WTC11 (cell line): Measurements from ENCODE around the gene VANGL2. TPM values are rescaled to one million over a fixed set of nuclear protein-coding genes. Genes with fewer than 3 reads are reported as not detected.

Experiments
- ATAC-seq: fragments of 200-7000 bp; cut with Tn5 transposase; 2 replicates; pipeline ENCODE4 v1.10.0; 2021; ENCODE audit warnings: mild to moderate bottlenecking, moderate library complexity
- CTCF ChIA-PET: fragments of 300-600 bp; sonication (Branson Sonifier 250); formaldehyde crosslinking; loops from one replicate; lab custom pipeline; 2021; ENCODE audit warnings: antibody characterized with exemption; lab: Charles Lee
- POLR2A ChIA-PET: fragments of 350-600 bp; sonication (Branson Sonifier 250); formaldehyde crosslinking; loops from one replicate; lab custom pipeline; 2021; ENCODE audit warnings: antibody characterized with exemption; lab: Charles Lee
- DNase-seq: peaks from one replicate; pipeline ENCODE4 v3.0.0; 2021; ENCODE audit warnings: low spot score
- H3K27ac Mint-ChIP-seq: 2 replicates; pipeline ENCODE4 v1.8.0; 2021; ENCODE audit warnings: mixed read lengths
- H3K27me3 Mint-ChIP-seq: 2 replicates; pipeline ENCODE4 v1.8.0; 2021; ENCODE audit warnings: low read depth, mild to moderate bottlenecking, moderate library complexity, mixed read lengths
- H3K36me3 Mint-ChIP-seq: 2 replicates; pipeline ENCODE4 v1.8.0; 2021; ENCODE audit warnings: mixed read lengths
- H3K4me1 Mint-ChIP-seq: 2 replicates; pipeline ENCODE4 v1.8.0; 2022; ENCODE audit warnings: mixed read lengths
- H3K4me3 Mint-ChIP-seq: 2 replicates; pipeline ENCODE4 v1.8.0; 2021; ENCODE audit warnings: mild to moderate bottlenecking, moderate library complexity, mixed read lengths
- H3K9me3 Mint-ChIP-seq: 2 replicates; pipeline ENCODE4 v1.8.0; 2021; ENCODE audit warnings: mixed read lengths
- AR ChIP-seq: fragments of 250-450 bp; sonication (Bioruptor Pico); IDR thresholded peaks from 2 replicates; pipeline ENCODE4 v1.9.0; 2021; ENCODE audit warnings: mild to moderate bottlenecking
- ATF1 ChIP-seq: sonication (generic); formaldehyde crosslinking; IDR thresholded peaks from 2 replicates; pipeline ENCODE4 v1.8.1; 2023; ENCODE audit warnings: mild to moderate bottlenecking, moderate library complexity, missing genetic modification reagents
- CTCF ChIP-seq: fragments of 200-600 bp; IDR thresholded peaks from 2 replicates; pipeline ENCODE4 v1.8.0; 2022; ENCODE audit warnings: antibody characterized with exemption
- EMX1 ChIP-seq: fragments of 250-450 bp; sonication (Bioruptor Pico); IDR thresholded peaks from 2 replicates; pipeline ENCODE4 v1.8.0; 2021; ENCODE audit warnings: mild to moderate bottlenecking
- FOXK1 ChIP-seq: sonication (generic); formaldehyde crosslinking; IDR thresholded peaks from 2 replicates; pipeline ENCODE4 v1.8.0; 2022; ENCODE audit warnings: mild to moderate bottlenecking, moderate library complexity, missing genetic modification reagents
- IRF2 ChIP-seq: sonication (generic); formaldehyde crosslinking; IDR thresholded peaks from 2 replicates; pipeline ENCODE4 v1.8.0; 2022; ENCODE audit warnings: low read depth, missing genetic modification reagents, borderline replicate concordance
- NFE2L1 ChIP-seq: sonication (generic); formaldehyde crosslinking; IDR thresholded peaks from 2 replicates; pipeline ENCODE4 v1.8.1; 2023; ENCODE audit warnings: missing genetic modification reagents
- NFYB ChIP-seq: sonication (generic); formaldehyde crosslinking; conservative IDR thresholded peaks from 2 replicates; pipeline ENCODE4 v1.8.0; 2022; ENCODE audit warnings: low read depth, missing genetic modification reagents
- NR2C2 ChIP-seq: sonication (generic); formaldehyde crosslinking; IDR thresholded peaks from 2 replicates; pipeline ENCODE4 v1.8.0; 2022; ENCODE audit warnings: mild to moderate bottlenecking, missing genetic modification reagents
- SOX15 ChIP-seq: fragments of 250-450 bp; sonication (Bioruptor Pico); IDR thresholded peaks from 2 replicates; pipeline ENCODE4 v1.9.0; 2021; ENCODE audit warnings: mild to moderate bottlenecking
- ZNF423 ChIP-seq: fragments of 250-450 bp; sonication (Bioruptor Pico); IDR thresholded peaks from 2 replicates; pipeline ENCODE4 v2.1.2; 2022; ENCODE audit warnings: mild to moderate bottlenecking, moderate library complexity
- total RNA-seq: library from RNA; stranded (reverse); gene quantifications from 3 replicates; pipeline ENCODE4 v1.2.3, GENCODE V29; 2021
- TF ChIP-seq, protein P1 (sequence below): sonication (generic); formaldehyde crosslinking; IDR thresholded peaks from 2 replicates; pipeline ENCODE4 v1.8.1; 2023; ENCODE audit warnings: mild to moderate bottlenecking, missing genetic modification reagents, moderate library complexity
- TF ChIP-seq, protein P2 (sequence below): sonication (generic); formaldehyde crosslinking; IDR thresholded peaks from 2 replicates; pipeline ENCODE4 v1.8.0; 2022; ENCODE audit warnings: mild to moderate bottlenecking, missing genetic modification reagents
- TF ChIP-seq, protein P3 (sequence below): fragments of 250-450 bp; sonication (Bioruptor Pico); IDR thresholded peaks from 2 replicates; pipeline ENCODE4 v1.9.0; 2021; ENCODE audit warnings: mild to moderate bottlenecking
- TF ChIP-seq, protein P4 (sequence below): sonication (generic); formaldehyde crosslinking; IDR thresholded peaks from 2 replicates; pipeline ENCODE4 v1.8.1; 2023; ENCODE audit warnings: mild to moderate bottlenecking, missing genetic modification reagents
- TF ChIP-seq, protein P5 (sequence below): sonication (generic); formaldehyde crosslinking; conservative IDR thresholded peaks from 2 replicates; pipeline ENCODE4 v1.8.1; 2023; ENCODE audit warnings: mild to moderate bottlenecking, low read depth, missing genetic modification reagents, moderate library complexity

VANGL2 gene
- total RNA-seq, 1 experiment from 2014 or later = 68.0 TPM

GRCh38 chr1:160451859-160452232 lies 51.5 kb downstream of the VANGL2 start:
- Mint-ChIP-seq H3K27me3 (no peaks in the 10 kb centered on the region; the same call in 1 of the 2 replicates), H3K4me1 (no peaks in the 10 kb centered on the region), H3K4me3 (no peak overlapping the region), H3K36me3 (no peaks in the 10 kb centered on the region), H3K9me3 (no peaks in the 10 kb centered on the region), H3K27ac (no peak overlapping the region)
- CTCF ChIA-PET = interaction anchor here (0.6 to 1.3 kb wide), 3 partner anchors 23 to 155 kb away, joined by 3 to 5 read pairs (median 3); no protein-coding TSS in a partner anchor
- TF ChIP-seq, protein P1, sequence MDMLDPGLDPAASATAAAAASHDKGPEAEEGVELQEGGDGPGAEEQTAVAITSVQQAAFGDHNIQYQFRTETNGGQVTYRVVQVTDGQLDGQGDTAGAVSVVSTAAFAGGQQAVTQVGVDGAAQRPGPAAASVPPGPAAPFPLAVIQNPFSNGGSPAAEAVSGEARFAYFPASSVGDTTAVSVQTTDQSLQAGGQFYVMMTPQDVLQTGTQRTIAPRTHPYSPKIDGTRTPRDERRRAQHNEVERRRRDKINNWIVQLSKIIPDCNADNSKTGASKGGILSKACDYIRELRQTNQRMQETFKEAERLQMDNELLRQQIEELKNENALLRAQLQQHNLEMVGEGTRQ (CRISPR knock-in tag) = no peak
- TF ChIP-seq NFYB (CRISPR knock-in tag) = no peak
- no peak for TF ChIP-seq SOX15 (CRISPR knock-in tag)
- TF ChIP-seq, protein P2, sequence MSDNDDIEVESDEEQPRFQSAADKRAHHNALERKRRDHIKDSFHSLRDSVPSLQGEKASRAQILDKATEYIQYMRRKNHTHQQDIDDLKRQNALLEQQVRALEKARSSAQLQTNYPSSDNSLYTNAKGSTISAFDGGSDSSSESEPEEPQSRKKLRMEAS = no peak
- no peak for TF ChIP-seq AR
- TF ChIP-seq CTCF = no peak
- TF ChIP-seq IRF2 (CRISPR knock-in tag) = no peak
- TF ChIP-seq EMX1 (CRISPR knock-in tag) = no peak
- no peak for TF ChIP-seq ZNF423
- no peak for TF ChIP-seq ATF1 (CRISPR knock-in tag)
- TF ChIP-seq, protein P3, sequence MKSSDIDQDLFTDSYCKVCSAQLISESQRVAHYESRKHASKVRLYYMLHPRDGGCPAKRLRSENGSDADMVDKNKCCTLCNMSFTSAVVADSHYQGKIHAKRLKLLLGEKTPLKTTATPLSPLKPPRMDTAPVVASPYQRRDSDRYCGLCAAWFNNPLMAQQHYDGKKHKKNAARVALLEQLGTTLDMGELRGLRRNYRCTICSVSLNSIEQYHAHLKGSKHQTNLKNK (CRISPR knock-in tag) = no peak
- POLR2A ChIA-PET = interaction anchor here (0.9 kb wide), 1 partner anchor 158 kb away, joined by 3 read pairs; no protein-coding TSS in a partner anchor
- DNase-seq = no peak
- ATAC-seq = no peak

- no peaks in the 10 kb centered on the region for H3K9me3 Mint-ChIP-seq
- DNase-seq (no peak), ATAC-seq (no peak)
- H3K4me1 Mint-ChIP-seq = no peaks in the 10 kb centered on the region
- no peak for TF ChIP-seq NR2C2 (CRISPR knock-in tag)
- TF ChIP-seq NFE2L1 = no peak
- no peak for TF ChIP-seq IRF2 (CRISPR knock-in tag)
- TF ChIP-seq ZNF423 = no peak
- CTCF ChIA-PET = no interaction called here
- POLR2A ChIA-PET = interaction anchor here (0.6 kb wide), 1 partner anchor 13 kb away, joined by 3 read pairs; no protein-coding TSS in a partner anchor
- 0 out of 2 replicates have a peak, but pooled peaks cover 2% of the 10 kb centered on the region for H3K27me3 Mint-ChIP-seq
- no peaks in the 10 kb centered on the region for H3K36me3 Mint-ChIP-seq
- H3K27ac Mint-ChIP-seq = no peak overlapping the region
- H3K4me3 Mint-ChIP-seq = no peak overlapping the region
Measured at GRCh38 chr1:160453443-160453842, 53.1 kb downstream of the VANGL2 start.

DNA sequence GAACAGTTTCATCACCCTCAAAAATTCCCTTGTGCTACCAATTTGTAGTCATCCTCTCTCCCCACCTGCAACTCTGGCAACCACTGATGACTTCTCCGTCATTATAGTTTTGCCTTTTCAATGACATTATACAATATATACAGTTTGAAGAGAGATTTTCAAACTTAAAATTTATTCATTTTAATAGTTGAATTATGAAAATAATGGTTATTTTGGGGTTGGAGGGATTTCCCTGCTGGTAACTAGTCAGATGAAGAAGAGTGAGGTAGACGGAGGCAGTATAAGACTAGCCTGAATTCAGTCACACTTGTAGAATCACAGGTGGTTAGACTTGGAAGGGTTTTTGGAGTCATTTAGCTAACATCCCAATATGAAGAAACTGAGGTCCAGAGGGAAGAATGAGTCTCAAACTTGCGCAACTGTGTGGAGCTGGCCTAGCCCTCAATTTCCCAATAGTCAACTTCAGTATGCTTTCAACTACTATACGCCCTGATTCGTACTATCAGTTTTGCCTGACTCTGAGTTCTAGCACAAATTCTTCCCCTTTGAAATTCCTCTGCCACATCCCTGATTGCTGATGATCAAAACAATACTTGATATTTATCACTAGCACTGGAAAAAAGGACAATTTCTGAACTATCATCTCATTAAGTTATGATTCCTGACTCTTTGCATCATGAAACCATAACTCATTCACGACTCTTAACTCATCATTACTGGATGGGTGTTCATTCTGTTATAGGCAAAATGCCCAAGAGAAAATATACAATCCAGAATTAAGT lies 54.2 kb downstream of the VANGL2 start:
- ChIA-PET POLR2A (no interaction called here), CTCF (no interaction called here)
- no peak overlapping the region for H3K27ac Mint-ChIP-seq
- no peak for DNase-seq
- 0 out of 2 replicates have a peak, but pooled peaks cover 2% of the 10 kb centered on the region for H3K27me3 Mint-ChIP-seq
- ATAC-seq = no peak
- no peak overlapping the region for H3K4me3 Mint-ChIP-seq
- H3K9me3 Mint-ChIP-seq = no peaks in the 10 kb centered on the region
- TF ChIP-seq, protein P4, sequence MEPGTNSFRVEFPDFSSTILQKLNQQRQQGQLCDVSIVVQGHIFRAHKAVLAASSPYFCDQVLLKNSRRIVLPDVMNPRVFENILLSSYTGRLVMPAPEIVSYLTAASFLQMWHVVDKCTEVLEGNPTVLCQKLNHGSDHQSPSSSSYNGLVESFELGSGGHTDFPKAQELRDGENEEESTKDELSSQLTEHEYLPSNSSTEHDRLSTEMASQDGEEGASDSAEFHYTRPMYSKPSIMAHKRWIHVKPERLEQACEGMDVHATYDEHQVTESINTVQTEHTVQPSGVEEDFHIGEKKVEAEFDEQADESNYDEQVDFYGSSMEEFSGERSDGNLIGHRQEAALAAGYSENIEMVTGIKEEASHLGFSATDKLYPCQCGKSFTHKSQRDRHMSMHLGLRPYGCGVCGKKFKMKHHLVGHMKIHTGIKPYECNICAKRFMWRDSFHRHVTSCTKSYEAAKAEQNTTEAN = no peak
- TF ChIP-seq, protein P5, sequence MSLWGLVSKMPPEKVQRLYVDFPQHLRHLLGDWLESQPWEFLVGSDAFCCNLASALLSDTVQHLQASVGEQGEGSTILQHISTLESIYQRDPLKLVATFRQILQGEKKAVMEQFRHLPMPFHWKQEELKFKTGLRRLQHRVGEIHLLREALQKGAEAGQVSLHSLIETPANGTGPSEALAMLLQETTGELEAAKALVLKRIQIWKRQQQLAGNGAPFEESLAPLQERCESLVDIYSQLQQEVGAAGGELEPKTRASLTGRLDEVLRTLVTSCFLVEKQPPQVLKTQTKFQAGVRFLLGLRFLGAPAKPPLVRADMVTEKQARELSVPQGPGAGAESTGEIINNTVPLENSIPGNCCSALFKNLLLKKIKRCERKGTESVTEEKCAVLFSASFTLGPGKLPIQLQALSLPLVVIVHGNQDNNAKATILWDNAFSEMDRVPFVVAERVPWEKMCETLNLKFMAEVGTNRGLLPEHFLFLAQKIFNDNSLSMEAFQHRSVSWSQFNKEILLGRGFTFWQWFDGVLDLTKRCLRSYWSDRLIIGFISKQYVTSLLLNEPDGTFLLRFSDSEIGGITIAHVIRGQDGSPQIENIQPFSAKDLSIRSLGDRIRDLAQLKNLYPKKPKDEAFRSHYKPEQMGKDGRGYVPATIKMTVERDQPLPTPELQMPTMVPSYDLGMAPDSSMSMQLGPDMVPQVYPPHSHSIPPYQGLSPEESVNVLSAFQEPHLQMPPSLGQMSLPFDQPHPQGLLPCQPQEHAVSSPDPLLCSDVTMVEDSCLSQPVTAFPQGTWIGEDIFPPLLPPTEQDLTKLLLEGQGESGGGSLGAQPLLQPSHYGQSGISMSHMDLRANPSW (CRISPR knock-in tag) = no peak
- no peak for TF ChIP-seq NFE2L1
- TF ChIP-seq FOXK1 = no peak
- no peaks in the 10 kb centered on the region for H3K36me3 Mint-ChIP-seq
- H3K4me1 Mint-ChIP-seq = peaks cover 7% of the 10 kb centered on the region; the same call in 1 of the 2 replicates
